ENCODE measurements around the gene CA12. TPM values are rescaled to one million over a fixed set of nuclear protein-coding genes. Genes with fewer than 3 reads are reported as not detected.

Gene CA12
- total RNA-seq, 2 experiments from 2014 or later = not detected

- POLR2A ChIA-PET = no interaction called here
- H3K4me1 Mint-ChIP-seq (ENCODE audit: low read depth) = no peaks in the 10 kb centered on the region
These were observed 53.8 kb downstream of the CA12 start for GRCh38 chr15:63327648-63328421.

GRCh38 chr15:63324770-63325169, 56.9 kb downstream of the CA12 start:
- H3K36me3 ChIP-seq (ENCODE audit: insufficient read depth, low read length) = no peaks in the 10 kb centered on the region
- no peak overlapping the region for H3K4me3 ChIP-seq (ENCODE audit: low read length)
- no peaks in the 10 kb centered on the region for H3K4me1 Mint-ChIP-seq (ENCODE audit: low read depth)
- H3K9me3 Mint-ChIP-seq = no peaks in the 10 kb centered on the region
- no peaks in the 10 kb centered on the region for H3K4me1 ChIP-seq (ENCODE audit: insufficient read depth, low read length)
- H3K36me3 Mint-ChIP-seq (ENCODE audit: low read depth) = no peaks in the 10 kb centered on the region
- no peak overlapping the region for H3K27ac ChIP-seq (ENCODE audit: low read depth in 1 of 2, low read length in 2 of 2)
- no peak overlapping the region for H3K4me3 Mint-ChIP-seq
- DNase-seq (no peak), ATAC-seq (ENCODE audit: poor library complexity) (no peak)
- no peaks in the 10 kb centered on the region for H3K27me3 ChIP-seq (ENCODE audit: control insufficient read depth in 1 of 2, insufficient read depth in 2 of 2, low read length in 2 of 2)
- CTCF ChIA-PET = no interaction called here
- H3K27me3 Mint-ChIP-seq = no peaks in the 10 kb centered on the region
- TF ChIP-seq CTCF (IDR thresholded peaks at IDR 0.05) = no peak
- H3K9me3 ChIP-seq (ENCODE audit: control insufficient read depth in 1 of 2, insufficient read depth in 1 of 2, low read length in 2 of 2) = no peaks in the 10 kb centered on the region
- POLR2A ChIA-PET = no interaction called here
- no peak overlapping the region for H3K27ac Mint-ChIP-seq
- intact Hi-C loops (cut with DNase I, micrococcal nuclease) = no loop called here

More at GRCh38 chr15:63327648-63328421, 53.8 kb downstream of the CA12 start:
- CTCF ChIA-PET = no interaction called here
- Histone ChIP-seq H3K4me3 (ENCODE audit: low read length) (no peak overlapping the region), H3K27me3 (ENCODE audit: control insufficient read depth in 1 of 2, insufficient read depth in 2 of 2, low read length in 2 of 2) (no peaks in the 10 kb centered on the region), H3K36me3 (ENCODE audit: insufficient read depth, low read length) (no peaks in the 10 kb centered on the region), H3K27ac (ENCODE audit: low read depth in 1 of 2, low read length in 2 of 2) (no peak overlapping the region), H3K4me1 (ENCODE audit: insufficient read depth, low read length) (no peaks in the 10 kb centered on the region), H3K9me3 (ENCODE audit: control insufficient read depth in 1 of 2, insufficient read depth in 1 of 2, low read length in 2 of 2) (no peaks in the 10 kb centered on the region)
- H3K4me3 Mint-ChIP-seq = no peak overlapping the region
- intact Hi-C loops (cut with DNase I, micrococcal nuclease) = no loop called here
- no peak for ATAC-seq (ENCODE audit: poor library complexity)
- no peaks in the 10 kb centered on the region for H3K36me3 Mint-ChIP-seq (ENCODE audit: low read depth)
- no peak for DNase-seq
- TF ChIP-seq CTCF (IDR thresholded peaks at IDR 0.05) = no peak
- no peaks in the 10 kb centered on the region for H3K9me3 Mint-ChIP-seq
- H3K27me3 Mint-ChIP-seq = no peaks in the 10 kb centered on the region
- no peak overlapping the region for H3K27ac Mint-ChIP-seq

DNA sequence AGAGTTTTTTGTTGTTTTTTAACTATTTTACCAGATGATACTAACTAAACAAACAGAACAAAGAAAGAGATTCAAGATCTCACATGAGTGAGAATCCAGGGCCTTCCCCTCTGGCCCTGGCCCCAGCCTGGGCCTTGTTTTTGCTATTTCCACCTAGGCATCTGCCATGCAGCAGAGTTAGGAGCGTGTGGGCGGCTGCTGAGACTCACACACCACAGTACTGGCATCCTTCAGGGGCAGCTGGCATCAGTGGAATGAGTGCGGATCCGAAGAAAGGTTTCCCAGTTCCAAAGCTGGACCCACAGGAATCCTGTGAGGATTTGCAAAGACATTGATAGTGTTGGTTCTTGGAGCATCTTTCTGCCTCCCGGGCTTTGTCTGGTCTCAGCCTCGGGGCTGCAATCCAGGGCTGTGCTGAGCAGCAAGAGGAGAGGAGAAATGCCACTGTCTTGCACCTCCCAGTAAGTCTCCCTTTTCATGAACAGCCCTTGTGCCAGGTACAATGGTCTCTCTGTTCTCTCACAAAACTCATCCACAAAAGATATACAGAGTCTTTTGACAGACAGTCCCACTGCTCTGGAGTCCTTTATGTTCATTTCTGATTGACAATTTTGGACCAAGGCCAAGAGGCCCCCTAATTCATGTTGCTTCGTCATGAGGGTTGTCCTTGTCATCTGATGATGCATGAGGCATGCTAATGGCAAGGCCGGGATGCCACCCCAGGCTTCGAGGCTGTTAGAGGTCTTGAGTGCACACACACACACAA, 57.7 kb downstream of the CA12 start:
- Histone ChIP-seq H3K27me3 (ENCODE audit: control insufficient read depth in 1 of 2, insufficient read depth in 2 of 2, low read length in 2 of 2) (no peaks in the 10 kb centered on the region), H3K4me3 (ENCODE audit: low read length) (no peak overlapping the region), H3K27ac (ENCODE audit: low read depth in 1 of 2, low read length in 2 of 2) (no peak overlapping the region), H3K9me3 (ENCODE audit: control insufficient read depth in 1 of 2, insufficient read depth in 1 of 2, low read length in 2 of 2) (no peaks in the 10 kb centered on the region), H3K4me1 (ENCODE audit: insufficient read depth, low read length) (no peaks in the 10 kb centered on the region), H3K36me3 (ENCODE audit: insufficient read depth, low read length) (no peaks in the 10 kb centered on the region)
- H3K36me3 Mint-ChIP-seq (ENCODE audit: low read depth) = no peaks in the 10 kb centered on the region
- ChIA-PET POLR2A (no interaction called here), CTCF (no interaction called here)
- intact Hi-C loops (cut with DNase I, micrococcal nuclease) = no loop called here
- H3K4me1 Mint-ChIP-seq (ENCODE audit: low read depth) = no peaks in the 10 kb centered on the region
- no peaks in the 10 kb centered on the region for H3K9me3 Mint-ChIP-seq
- H3K4me3 Mint-ChIP-seq = no peak overlapping the region
- no peaks in the 10 kb centered on the region for H3K27me3 Mint-ChIP-seq
- TF ChIP-seq CTCF (IDR thresholded peaks at IDR 0.05) = no peak
- ATAC-seq (ENCODE audit: poor library complexity) = no peak
- H3K27ac Mint-ChIP-seq = no peak overlapping the region
- DNase-seq = no peak
